GM21447 (cell line): ENCODE results near the gene FOXM1.

Experiments used
- ATAC-seq: cut with Tn5 transposase; IDR thresholded peaks from one replicate; pipeline ENCODE4 v1.9.1; 2021; ENCODE audit not compliant: unreplicated experiment

The FOXM1 gene

GRCh38 chr12:2877047-2877952 lies at the start of gene FOXM1, which contains the start of gene RHNO1:
FOXM1 (minus strand) TSS chr12:2877174; CDS start chr12:2874478, 2,696 bp downstream.
RHNO1 (plus strand) TSS chr12:2877223; CDS start chr12:2885367, 8,144 bp downstream.
- peak; percentile 69 for ATAC-seq

GRCh38 chr12:2925322-2925995 lies 48.5 kb upstream of the FOXM1 start:
- no peak for ATAC-seq

- no peak for ATAC-seq
Observed at GRCh38 chr12:2924019-2924418, 47.0 kb upstream of the FOXM1 start.

- ATAC-seq: no peak
Observed at GRCh38 chr12:2923057-2923456, 46.1 kb upstream of the FOXM1 start.

GRCh38 chr12:2922329-2922728 lies 45.4 kb upstream of the FOXM1 start:
- ATAC-seq: no peak

- ATAC-seq: no peak
Observed at GRCh38 chr12:2919249-2919648, 42.3 kb upstream of the FOXM1 start.

GRCh38 chr12:2912216-2912575 lies 35.2 kb upstream of the FOXM1 start:
- no peak for ATAC-seq

GRCh38 chr12:2904260-2904659 lies 27.3 kb upstream of the FOXM1 start:
- ATAC-seq: no peak

- ATAC-seq: no peak
Observed at GRCh38 chr12:2902272-2902880, 25.4 kb upstream of the FOXM1 start.

GRCh38 chr12:2900642-2901041 lies 23.7 kb upstream of the FOXM1 start:
- no peak for ATAC-seq

GRCh38 chr12:2897418-2897817 lies 20.4 kb upstream of the FOXM1 start:
- no peak for ATAC-seq

- no peak for ATAC-seq
Observed at GRCh38 chr12:2895511-2895910, 18.5 kb upstream of the FOXM1 start.

GRCh38 chr12:2895051-2895451 lies 18.1 kb upstream of the FOXM1 start:
- ATAC-seq: no peak

GRCh38 chr12:2893007-2893406 lies 16.0 kb upstream of the FOXM1 start:
- no peak for ATAC-seq

GRCh38 chr12:2892246-2892645 lies 15.3 kb upstream of the FOXM1 start:
- no peak for ATAC-seq

- peak; percentile 28 for ATAC-seq
Observed at GRCh38 chr12:2891240-2892053, 14.5 kb upstream of the FOXM1 start.

GRCh38 chr12:2890388-2891239 lies 13.6 kb upstream of the FOXM1 start, which contains the start of gene TULP3:
TULP3 (plus strand) TSS chr12:2890891; CDS start chr12:2890948, 57 bp downstream.
- ATAC-seq: peak; percentile 96

- ATAC-seq: no peak
Observed at GRCh38 chr12:2890001-2890387, 13.0 kb upstream of the FOXM1 start.

- no peak for ATAC-seq
Observed at GRCh38 chr12:2886768-2887450, 9.9 kb upstream of the FOXM1 start.
